A549 (cell line): ENCODE results near the gene CLIP2. TPM values are rescaled to one million over a fixed set of nuclear protein-coding genes. Genes with fewer than 3 reads are reported as not detected.

Source experiments
- ATAC-seq, 2 experiments: fragments of 200-7000 bp in 1 of 2; fragments of >200 bp in 1 of 2; cut with Nextera tagmentation in 1 of 2; cut with Tn5 transposase in 1 of 2; 3 replicates each; pipeline versions ENCODE4 v1.8.0 to v1.9.1; 2018 to 2020; ENCODE audit warnings: mild to moderate bottlenecking in 1 of 2, moderate library complexity in 1 of 2
- CTCF ChIA-PET: fragments of 300-600 bp; sonication (Branson Sonifier 250); formaldehyde crosslinking; extraction: SDS; loops from one replicate; lab custom pipeline; 2021; ENCODE audit warnings: antibody characterized with exemption, inconsistent platforms; lab: Yijun Ruan, JAX
- POLR2A ChIA-PET: fragments of 350-600 bp; formaldehyde crosslinking; extraction: SDS; loops from one replicate; lab custom pipeline; 2021; ENCODE audit warnings: antibody characterized with exemption, inconsistent platforms; lab: Yijun Ruan, JAX
- DNase-seq, 2 experiments: peaks; one replicate each; pipeline versions ENCODE4 v3.0.0 to v3.0.0-alpha.2; 2011 to 2016; ENCODE audit warnings: low read depth in 1 of 2, low spot score in 1 of 2
- FAIRE-seq: peaks from 2 replicates; lab custom pipeline; 2011; peaks lifted over from hg19 to GRCh38; lab: Jason Lieb, UNC
- H3K27ac ChIP-seq, 2 experiments: fragments of >200 bp; sonication (Bioruptor Twin); formaldehyde crosslinking; 3 replicates each; pipeline ENCODE4 v1.5.1; 2016 to 2017
- H3K4me1 ChIP-seq: fragments of >200 bp; sonication (Bioruptor Twin); formaldehyde crosslinking; 3 replicates; pipeline ENCODE4 v1.6.1; 2016
- H3K4me2 ChIP-seq: fragments of >200 bp; sonication (Bioruptor Twin); formaldehyde crosslinking; 3 replicates; pipeline ENCODE4 v1.6.1; 2016
- H3K4me3 ChIP-seq: fragments of >200 bp; sonication (Bioruptor Twin); formaldehyde crosslinking; 3 replicates; pipeline ENCODE4 v1.5.1; 2016
- H3K9me3 ChIP-seq: fragments of >200 bp; sonication (Bioruptor Twin); formaldehyde crosslinking; 3 replicates; pipeline ENCODE4 v1.6.1; 2016
- ATOH8 ChIP-seq: fragments of 250-450 bp; sonication (Bioruptor Pico); IDR thresholded peaks from 2 replicates; pipeline ENCODE4 v1.5.0; 2020; ENCODE audit warnings: low read depth, mild to moderate bottlenecking, moderate library complexity
- CBX8 ChIP-seq: fragments of 200-600 bp; sonication (generic); IDR thresholded peaks from 2 replicates; pipeline ENCODE4 v1.6.1; 2016
- CEBPB ChIP-seq, 2 experiments: fragments of >200 bp in 1 of 2; sonication (Bioruptor Twin) in 1 of 2; formaldehyde crosslinking in 1 of 2; IDR thresholded peaks; 2 replicates each; pipeline ENCODE4 v1.6.1; 2012 to 2016
- CHD2 ChIP-seq: fragments of 150-350 bp; IDR thresholded peaks from 2 replicates; pipeline ENCODE4 v1.6.1; 2014; ENCODE audit warnings: low read length; ENCODE audit not compliant: partially characterized antibody
- CHD4 ChIP-seq: fragments of 200-600 bp; sonication (generic); IDR thresholded peaks from 2 replicates; pipeline ENCODE4 v1.6.1; 2016; ENCODE audit warnings: antibody characterized with exemption, mild to moderate bottlenecking, borderline replicate concordance
- ESRRA ChIP-seq: fragments of 150-350 bp; IDR thresholded peaks from 2 replicates; pipeline ENCODE4 v1.6.1; 2014; ENCODE audit warnings: mild to moderate bottlenecking, low read length, borderline replicate concordance
- GATA3 ChIP-seq: IDR thresholded peaks from 2 replicates; pipeline ENCODE4 v1.6.1; 2012; ENCODE audit warnings: borderline replicate concordance
- HOXB5 ChIP-seq: fragments of 250-450 bp; sonication (Bioruptor Pico); IDR thresholded peaks from 2 replicates; pipeline ENCODE4 v1.5.0; 2020; ENCODE audit warnings: mild to moderate bottlenecking, moderate library complexity
- JUNB ChIP-seq: fragments of >200 bp; sonication (Bioruptor Twin); formaldehyde crosslinking; IDR thresholded peaks from 2 replicates; pipeline ENCODE4 v1.6.1; 2016
- KDM5A ChIP-seq: fragments of 200-600 bp; sonication (generic); IDR thresholded peaks from 2 replicates; pipeline ENCODE4 v1.6.1; 2016; ENCODE audit warnings: antibody characterized with exemption, mild to moderate bottlenecking
- MAX ChIP-seq: IDR thresholded peaks from 2 replicates; pipeline ENCODE4 v1.6.1; 2012
- MAZ ChIP-seq: fragments of 150-350 bp; IDR thresholded peaks from 2 replicates; pipeline ENCODE4 v1.6.1; 2014; ENCODE audit warnings: antibody characterized with exemption, low read depth, low read length, borderline replicate concordance
- MYC ChIP-seq: IDR thresholded peaks from 2 replicates; pipeline ENCODE4 v1.6.1; 2012; ENCODE audit warnings: mild to moderate bottlenecking, inconsistent platforms, low read length, improper control_type of control experiment, borderline replicate concordance
- NR3C1 ChIP-seq: fragments of >200 bp; sonication (Bioruptor Twin); formaldehyde crosslinking; IDR thresholded peaks from 3 replicates; pipeline ENCODE4 v1.6.1; 2017
- PHF8 ChIP-seq: fragments of 200-600 bp; sonication (generic); IDR thresholded peaks from 2 replicates; pipeline ENCODE4 v1.6.1; 2016; ENCODE audit warnings: low read depth, mild to moderate bottlenecking, antibody characterized with exemption, moderate library complexity, borderline replicate concordance
- POLR2AphosphoS2 ChIP-seq: conservative IDR thresholded peaks from 2 replicates; pipeline ENCODE4 v1.6.1; 2012; ENCODE audit warnings: low read length, improper control_type of control experiment, inconsistent platforms
- RAD21 ChIP-seq, 2 experiments: fragments of >200 bp in 1 of 2; sonication (Bioruptor Twin) in 1 of 2; formaldehyde crosslinking in 1 of 2; IDR thresholded peaks in 1 of 2; conservative IDR thresholded peaks in 1 of 2; 2 replicates in 1 of 2; 3 replicates in 1 of 2; pipeline ENCODE4 v1.6.1; 2012 to 2018; ENCODE audit warnings: inconsistent platforms in 1 of 2
- RARB ChIP-seq: fragments of 250-450 bp; sonication (Bioruptor Pico); IDR thresholded peaks from 2 replicates; pipeline ENCODE4 v1.8.0; 2021; ENCODE audit warnings: mild to moderate bottlenecking, moderate library complexity
- SMC3 ChIP-seq: fragments of >200 bp; sonication (Bioruptor Twin); formaldehyde crosslinking; IDR thresholded peaks from 3 replicates; pipeline ENCODE4 v1.6.1; 2018; ENCODE audit warnings: inconsistent platforms
- SREBF2 ChIP-seq: fragments of 450-650 bp; IDR thresholded peaks from 2 replicates; pipeline ENCODE4 v1.6.1; 2014; ENCODE audit warnings: mild to moderate bottlenecking, moderate library complexity
- USF2 ChIP-seq: fragments of 450-650 bp; IDR thresholded peaks from 2 replicates; pipeline ENCODE4 v1.6.1; 2014; ENCODE audit warnings: antibody characterized with exemption
- ZSCAN20 ChIP-seq: fragments of 250-450 bp; sonication (Bioruptor Pico); IDR thresholded peaks from 2 replicates; pipeline ENCODE4 v1.8.0; 2022; ENCODE audit warnings: mild to moderate bottlenecking, moderate library complexity
- WGBS: methylation state at CpG from one replicate; pipeline ENCODE4 v1.1.6; 2017; ENCODE audit errors: missing lambda C conversion rate; 5-methylcytosine and 5-hydroxymethylcytosine counted together
- polyA plus RNA-seq, 4 experiments: library from polyadenylated mRNA; depleted of rRNA in 3 of 4; stranded (reverse); fragments of >200 nt; fragmentation: RNase III in 1 of 4; extraction: RNeasy Plus Mini Kit Qiagen cat#74134 plus additional on column Dnase treatment in 1 of 4; gene quantifications; 2 replicates in 3 of 4; 3 replicates in 1 of 4; pipeline ENCODE4 v1.2.3, GENCODE V29; 2011 to 2017

Gene CLIP2
- polyA plus RNA-seq, 2 of the 4 experiments (the other 2 are of a cell fraction): 3.7 to 17.0 TPM

GRCh38 chr7:74362266-74362665 is 73.1 kb downstream of the CLIP2 start:
- FAIRE-seq (no peak), ATAC-seq (no peak), DNase-seq (no peak)
- 96% methylated on average over 6 of the region's 6 CpGs for WGBS
- ChIA-PET CTCF (interaction anchor here (0.6 to 1.4 kb wide), 6 partner anchors 39 to 294 kb away, joined by 3 to 6 read pairs (median 4); no protein-coding TSS in a partner anchor), POLR2A (no interaction called here)
- TF ChIP-seq HOXB5 (CRISPR knock-in tag): no peak
- no peak for TF ChIP-seq ZSCAN20
- no peak for TF ChIP-seq KDM5A
- no peak overlapping the region for H3K4me2 ChIP-seq
- H3K9me3 ChIP-seq: no peaks in the 10 kb centered on the region
- no peak overlapping the region for H3K4me3 ChIP-seq
- H3K4me1 ChIP-seq: no peaks in the 10 kb centered on the region
- no peak overlapping the region for H3K27ac ChIP-seq

GRCh38 chr7:74364061-74364460 is 74.9 kb downstream of the CLIP2 start:
- peak; percentile 75 to 86 for ATAC-seq
- CTCF ChIA-PET: interaction anchor here (1.0 to 1.4 kb wide), 2 partner anchors 158 to 278 kb away, joined by 3 read pairs; no protein-coding TSS in a partner anchor
- H3K4me1 ChIP-seq: no peaks in the 10 kb centered on the region
- no peak overlapping the region for H3K4me2 ChIP-seq
- peak; percentile 65 to 75 for DNase-seq
- TF ChIP-seq PHF8 (no peak), NR3C1 (no peak), RARB (CRISPR knock-in tag) (no peak), RAD21 (conservative IDR thresholded peaks at IDR 0.05 in 1 of 2, IDR thresholded peaks at IDR 0.05 in 1 of 2) (peak in 1 of 2 experiments; percentile 20; a peak in 1 of 5 replicates)
- TF ChIP-seq, all 56 proteins: peak for 1
- no peaks in the 10 kb centered on the region for H3K9me3 ChIP-seq
- no peak overlapping the region for H3K27ac ChIP-seq
- FAIRE-seq: no peak
- H3K4me3 ChIP-seq: no peak overlapping the region
- POLR2A ChIA-PET: no interaction called here
- WGBS: 57% methylated on average over 6 of the region's 7 CpGs

GRCh38 chr7:74365322-74366022 is 76.3 kb downstream of the CLIP2 start:
- H3K4me3 ChIP-seq: no peak overlapping the region
- no peaks in the 10 kb centered on the region for H3K4me1 ChIP-seq
- TF ChIP-seq RARB (CRISPR knock-in tag): no peak
- no peak for TF ChIP-seq USF2
- no peak for TF ChIP-seq ESRRA
- H3K9me3 ChIP-seq: no peaks in the 10 kb centered on the region
- 67% methylated on average over 10 of the region's 10 CpGs for WGBS
- peak; percentile 69 to 95 for DNase-seq
- no peak overlapping the region for H3K4me2 ChIP-seq
- no peak for FAIRE-seq
- ATAC-seq: peak; percentile 82 to 93
- POLR2A ChIA-PET: no interaction called here
- CTCF ChIA-PET: interaction anchor here (0.8 to 2.7 kb wide), 5 partner anchors 9 to 37 kb away, joined by 3 to 12 read pairs (median 4); no protein-coding TSS in a partner anchor
- no peak overlapping the region for H3K27ac ChIP-seq

- Histone ChIP-seq H3K4me2 (peak overlapping the region; percentile 40; the same call in 2 of the 3 replicates), H3K4me1 (peaks cover 11% of the 10 kb centered on the region), H3K9me3 (no peaks in the 10 kb centered on the region), H3K27ac (peak overlapping the region in 1 of 2 experiments; percentile 61; a peak in 2 of 6 replicates), H3K4me3 (no peak overlapping the region)
- DNase-seq (no peak), FAIRE-seq (no peak), ATAC-seq (peak; percentile 33 to 42; a peak in 5 of 6 replicates)
- TF ChIP-seq SREBF2 (no peak), RARB (CRISPR knock-in tag) (no peak), JUNB (no peak), GATA3 (no peak), HOXB5 (CRISPR knock-in tag) (no peak), CBX8 (no peak), MYC (no peak), POLR2AphosphoS2 (no peak), CEBPB (IDR thresholded peaks at IDR 0.05) (no peak), MAX (no peak), NR3C1 (no peak), MAZ (no peak), CHD2 (no peak), SMC3 (no peak), CHD4 (no peak), ATOH8 (CRISPR knock-in tag) (no peak)
- CTCF ChIA-PET: interaction anchor here (1.8 kb wide), 1 partner anchor 29 kb away, joined by 8 read pairs; no protein-coding TSS in a partner anchor
- 55% methylated on average over 12 of the region's 13 CpGs for WGBS
- POLR2A ChIA-PET: no interaction called here
Measured at GRCh38 chr7:74371381-74372341, 82.5 kb downstream of the CLIP2 start.
